Transverse colon (tissue), 4 donors: ENCODE results near the gene LAMA4. TPM values are rescaled to one million over a fixed set of nuclear protein-coding genes. Genes with fewer than 3 reads are reported as not detected.

Experiments used
- DNase-seq: peaks from one replicate; pipeline ENCODE4 v3.0.0-alpha.2; 2019
- H3K27ac ChIP-seq, 4 donors: fragments of 200-600 bp; sonication (generic); 2 replicates each; pipeline ENCODE4 v1.5.1; 2016 to 2018; ENCODE audit warnings: inconsistent platforms in 4 of 4
- H3K27me3 ChIP-seq: fragments of 200-600 bp; sonication (generic); 2 replicates; pipeline ENCODE4 v1.5.1; 2017; ENCODE audit warnings: inconsistent platforms
- H3K36me3 ChIP-seq, 4 donors: fragments of 200-600 bp; sonication (generic); 2 replicates each; pipeline ENCODE4 v1.5.1; 2017 to 2019; ENCODE audit warnings: inconsistent platforms in 4 of 4
- H3K4me1 ChIP-seq, 4 donors: fragments of 200-600 bp; sonication (generic); 2 replicates each; pipeline ENCODE4 v1.5.1; 2017 to 2020; ENCODE audit warnings: inconsistent platforms in 4 of 4
- H3K4me3 ChIP-seq, 4 donors: fragments of 200-600 bp; sonication (generic); 1 replicate in 1 of 4; 2 replicates in 3 of 4; pipeline versions ENCODE4 v1.5.1 to v1.6.1; 2017 to 2019; ENCODE audit warnings: inconsistent platforms in 4 of 4
- H3K9me3 ChIP-seq, 2 donors: fragments of 200-600 bp; sonication (generic); 2 replicates each; pipeline ENCODE4 v1.5.1; 2017 to 2019; ENCODE audit warnings: inconsistent platforms in 2 of 2
- EP300 ChIP-seq: sonication (generic); formaldehyde crosslinking; IDR thresholded peaks from one replicate; pipeline ENCODE4 v1.6.1; 2017; ENCODE audit warnings: antibody characterized with exemption, low read depth
- POLR2A ChIP-seq: fragments of 450-650 bp; IDR thresholded peaks from one replicate; pipeline ENCODE4 v1.6.1; 2016; ENCODE audit warnings: antibody characterized with exemption, mild to moderate bottlenecking, moderate library complexity
- POLR2AphosphoS5 ChIP-seq, 3 donors: sonication (generic); formaldehyde crosslinking; IDR thresholded peaks; one replicate each; pipeline ENCODE4 v1.6.1; 2016; ENCODE audit warnings: antibody characterized with exemption in 3 of 3
- WGBS, 2 donors: methylation state at CpG; one replicate each; pipeline ENCODE4 v1.1.5; 2018; ENCODE audit warnings: low coverage in 1 of 2; 5-methylcytosine and 5-hydroxymethylcytosine counted together
- in situ Hi-C, 4 donors: fragments of 200-750 bp; cut with MboI; loops; one replicate each; pipeline versions ENCODE4 v1.15.0 to v1.15.1; 2017; ENCODE audit warnings: low sequenced_read_pairs in 3 of 4, low pct_ligation_motif_present in 1 of 4, low pct_unique_long_range_greater_than_20kb in 1 of 4
- intact Hi-C: fragments of 100-400 bp; cut with DNase I; formaldehyde crosslinking; loops from one replicate; pipeline ENCODE4 v1.15.1; 2023; ENCODE audit warnings: low total_unique reads
- total RNA-seq, 4 donors: library from RNA; depleted of rRNA; stranded (reverse); fragments of >200 nt; gene quantifications; one replicate each; pipeline ENCODE4 v1.1.0, GENCODE V29; 2016
- TF ChIP-seq, protein P1 (sequence below), 5 experiments: fragments of 200-600 bp in 3 of 5; fragments of 450-650 bp in 2 of 5; sonication (generic) in 3 of 5; IDR thresholded peaks; 1 replicate in 2 of 5; 2 replicates in 3 of 5; pipeline ENCODE4 v1.5.1; 2016 to 2017; ENCODE audit warnings: antibody characterized with exemption in 5 of 5, inconsistent platforms in 3 of 5, mild to moderate bottlenecking in 2 of 5, moderate library complexity in 1 of 5

Gene LAMA4
- total RNA-seq, 4 donors from 2014 or later = 27.3 to 54.9 (median 40.1) TPM

DNA sequence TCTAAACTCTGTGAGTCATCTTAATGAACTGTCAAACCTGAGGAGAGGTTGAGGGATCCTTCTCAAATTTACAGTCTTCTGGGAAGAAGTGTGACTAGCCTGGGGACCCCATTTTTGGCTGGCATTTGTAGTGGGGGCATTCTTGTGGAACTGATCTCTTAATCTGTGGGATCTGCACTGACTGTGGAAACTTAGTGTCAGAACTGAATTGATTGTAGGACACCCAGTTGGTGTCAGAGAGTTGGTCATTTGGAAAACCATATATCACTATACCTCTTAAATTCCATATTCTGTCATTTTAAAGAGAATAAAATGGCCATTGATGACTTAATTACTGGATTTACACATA, 48.3 kb downstream of the LAMA4 start:
- intact Hi-C loops = no loop called here
- DNase-seq = no peak
- H3K27ac ChIP-seq = peak overlapping the region in 2 of 4 donors; percentile 64 to 66

DNA sequence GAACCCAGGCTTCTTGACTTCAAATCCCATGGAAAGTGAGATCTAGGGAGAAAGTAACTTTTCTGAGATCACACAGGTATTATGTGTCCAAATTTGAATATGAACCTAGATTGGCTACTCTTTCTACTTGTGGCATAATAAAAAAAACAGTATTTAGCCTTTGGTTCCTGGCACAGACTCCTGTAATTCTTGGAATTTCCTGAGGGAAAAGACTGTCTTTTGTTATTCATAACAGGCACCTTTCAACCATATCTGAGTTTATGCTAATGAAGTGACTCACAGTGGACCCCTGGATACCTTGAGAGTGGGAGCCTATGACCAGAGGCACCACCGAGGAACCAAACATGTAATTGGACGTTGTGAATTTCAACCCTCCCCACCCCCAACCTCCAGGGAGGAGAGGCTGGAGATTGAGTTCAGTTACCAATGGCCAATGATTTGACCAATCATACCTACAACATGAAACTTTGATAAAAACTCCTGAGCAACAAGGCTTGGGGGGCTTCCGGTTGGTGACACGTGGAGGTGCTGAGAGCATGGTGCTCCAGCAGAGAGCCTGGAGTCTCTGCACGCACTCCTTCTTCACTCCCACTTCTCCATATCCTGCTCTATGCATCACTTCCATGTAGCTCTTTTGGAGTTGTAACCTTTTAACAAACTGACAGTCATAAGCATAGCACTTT, 48.8 kb downstream of the LAMA4 start:
- intact Hi-C loops (no loop called here), in situ Hi-C loops (no loop called here)
- no peak for DNase-seq
- Histone ChIP-seq H3K9me3 (no peaks in the 10 kb centered on the region), H3K27ac (peak overlapping the region; percentile 45 to 66 (median 64)), H3K27me3 (no peaks in the 10 kb centered on the region), H3K4me3 (no peak overlapping the region), H3K4me1 (peaks cover 0 to 37% (median 6%) of the 10 kb centered on the region in 4 donors), H3K36me3 (no peaks in the 10 kb centered on the region)
- WGBS, 2 donors = 81 to 90% methylated on average over 4 to 5 of the region's 5 CpGs
- TF ChIP-seq POLR2AphosphoS5 (IDR thresholded peaks at IDR 0.05) (no peak), POLR2A (no peak), EP300 (no peak)
- TF ChIP-seq, protein P1, sequence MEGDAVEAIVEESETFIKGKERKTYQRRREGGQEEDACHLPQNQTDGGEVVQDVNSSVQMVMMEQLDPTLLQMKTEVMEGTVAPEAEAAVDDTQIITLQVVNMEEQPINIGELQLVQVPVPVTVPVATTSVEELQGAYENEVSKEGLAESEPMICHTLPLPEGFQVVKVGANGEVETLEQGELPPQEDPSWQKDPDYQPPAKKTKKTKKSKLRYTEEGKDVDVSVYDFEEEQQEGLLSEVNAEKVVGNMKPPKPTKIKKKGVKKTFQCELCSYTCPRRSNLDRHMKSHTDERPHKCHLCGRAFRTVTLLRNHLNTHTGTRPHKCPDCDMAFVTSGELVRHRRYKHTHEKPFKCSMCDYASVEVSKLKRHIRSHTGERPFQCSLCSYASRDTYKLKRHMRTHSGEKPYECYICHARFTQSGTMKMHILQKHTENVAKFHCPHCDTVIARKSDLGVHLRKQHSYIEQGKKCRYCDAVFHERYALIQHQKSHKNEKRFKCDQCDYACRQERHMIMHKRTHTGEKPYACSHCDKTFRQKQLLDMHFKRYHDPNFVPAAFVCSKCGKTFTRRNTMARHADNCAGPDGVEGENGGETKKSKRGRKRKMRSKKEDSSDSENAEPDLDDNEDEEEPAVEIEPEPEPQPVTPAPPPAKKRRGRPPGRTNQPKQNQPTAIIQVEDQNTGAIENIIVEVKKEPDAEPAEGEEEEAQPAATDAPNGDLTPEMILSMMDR (IDR thresholded peaks at IDR 0.05) = no peak

More for the DNA sequence above, 48.3 kb downstream of the LAMA4 start:
- Histone ChIP-seq H3K4me1 (peaks cover 0 to 37% (median 6%) of the 10 kb centered on the region in 4 donors), H3K9me3 (no peaks in the 10 kb centered on the region), H3K36me3 (no peaks in the 10 kb centered on the region), H3K27me3 (no peaks in the 10 kb centered on the region), H3K4me3 (no peak overlapping the region)
- TF ChIP-seq POLR2A = no peak
- no peak for TF ChIP-seq EP300
- TF ChIP-seq, protein P1 (IDR thresholded peaks at IDR 0.05) = no peak
- no peak for TF ChIP-seq POLR2AphosphoS5 (IDR thresholded peaks at IDR 0.05)
- in situ Hi-C loops = no loop called here

DNA sequence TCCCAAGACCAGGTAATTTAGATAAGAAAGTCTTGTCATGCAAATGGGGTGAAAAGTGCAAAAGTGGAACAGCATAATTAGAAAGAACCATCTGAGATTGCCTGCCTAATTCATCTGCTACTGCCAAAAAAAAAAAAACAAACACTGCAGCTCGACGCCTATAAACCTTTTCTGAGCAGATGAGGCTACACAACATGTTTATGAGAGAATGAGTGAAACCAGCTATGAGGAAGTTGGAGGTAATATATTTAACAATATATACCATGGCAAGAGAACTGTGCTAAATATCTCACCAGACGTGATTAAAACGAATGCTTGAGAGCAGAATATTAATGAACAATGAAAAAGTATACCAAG, 50.0 kb downstream of the LAMA4 start:
- H3K36me3 ChIP-seq = no peaks in the 10 kb centered on the region
- in situ Hi-C loops = no loop called here

DNA sequence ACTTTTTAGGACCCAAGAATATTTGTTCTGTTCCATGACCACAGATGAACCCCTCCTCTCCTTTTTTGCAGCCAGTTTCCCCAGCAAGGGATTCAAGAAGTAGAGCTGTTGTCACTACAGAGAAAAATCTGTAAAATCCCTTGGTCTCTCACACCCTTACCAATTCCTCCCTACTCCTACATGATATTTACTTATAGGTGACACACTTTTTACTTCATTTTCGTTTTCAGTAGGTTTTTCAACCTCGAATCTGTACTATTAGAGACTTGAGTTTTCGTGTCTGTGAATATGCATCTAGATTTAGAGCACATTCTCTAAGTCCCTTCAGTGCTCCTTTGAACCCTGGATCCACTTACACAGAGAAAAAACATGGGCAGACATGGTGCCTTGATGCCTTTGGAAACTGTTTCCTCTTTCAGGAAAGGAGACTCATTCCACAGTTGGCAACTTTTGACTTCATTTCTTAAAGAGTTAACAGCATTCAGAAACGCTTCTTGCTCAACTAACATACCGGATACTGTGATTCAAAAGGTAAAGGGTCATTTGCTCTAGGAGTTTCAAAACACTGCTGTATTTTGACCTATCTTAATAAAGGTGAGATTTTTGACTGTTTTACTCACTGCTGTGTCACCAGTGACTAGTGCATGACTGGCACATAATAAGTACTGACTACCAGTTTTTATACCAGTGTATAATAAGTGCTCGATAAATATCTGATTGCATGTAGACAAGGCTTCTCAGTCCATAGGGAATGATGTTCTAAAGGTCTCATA, 50.6 kb downstream of the LAMA4 start:
- H3K36me3 ChIP-seq = no peaks in the 10 kb centered on the region
- DNase-seq = no peak

More for the DNA sequence above, 50.0 kb downstream of the LAMA4 start:
- WGBS, 2 donors = 16 to 32% methylated on average over 4 of the region's 4 CpGs
- intact Hi-C loops = no loop called here
- Histone ChIP-seq H3K27ac (peak overlapping the region; percentile 45 to 66 (median 64)), H3K27me3 (no peaks in the 10 kb centered on the region), H3K4me1 (peaks cover 0 to 37% (median 6%) of the 10 kb centered on the region in 4 donors), H3K9me3 (no peaks in the 10 kb centered on the region), H3K4me3 (no peak overlapping the region)
- TF ChIP-seq, protein P1 (IDR thresholded peaks at IDR 0.05) = no peak
- TF ChIP-seq EP300 (no peak), POLR2AphosphoS5 (IDR thresholded peaks at IDR 0.05) (no peak), POLR2A (no peak)
- no peak for DNase-seq

More for the DNA sequence above, 50.6 kb downstream of the LAMA4 start:
- Histone ChIP-seq H3K9me3 (no peaks in the 10 kb centered on the region), H3K27me3 (no peaks in the 10 kb centered on the region), H3K4me3 (no peak overlapping the region), H3K27ac (peak overlapping the region; percentile 45 to 66 (median 64)), H3K4me1 (peaks cover 3 to 32% (median 6%) of the 10 kb centered on the region in 4 donors)
- in situ Hi-C loops = no loop called here
- intact Hi-C loops = no loop called here
- 45 to 52% methylated on average over 6 of the region's 6 CpGs for WGBS, 2 donors
- TF ChIP-seq POLR2A (no peak), EP300 (no peak), POLR2AphosphoS5 (IDR thresholded peaks at IDR 0.05) (peak in 1 of 3 donors; percentile 16)
- TF ChIP-seq, protein P1 (IDR thresholded peaks at IDR 0.05) = no peak
